AG04450 (cell line): ENCODE measurements around the gene FOS. TPM values are rescaled to one million over a fixed set of nuclear protein-coding genes. Genes with fewer than 3 reads are reported as not detected.

Experiments
- CTCF ChIA-PET: fragments of 300-600, 350-600 bp; formaldehyde crosslinking; extraction: SDS; loops from one replicate; lab custom pipeline; 2022; ENCODE audit warnings: antibody characterized with exemption, inconsistent platforms; lab: Charles Lee
- POLR2A ChIA-PET: fragments of 350-600 bp; formaldehyde crosslinking; extraction: SDS; loops from one replicate; lab custom pipeline; 2021; ENCODE audit warnings: antibody characterized with exemption, inconsistent platforms; lab: Yijun Ruan, JAX
- DNase-seq: peaks from one replicate; pipeline ENCODE4 v3.0.0-alpha.2; 2011; ENCODE audit warnings: low read depth, low spot score
- H3K27ac ChIP-seq: one replicate; pipeline ENCODE4 v1.5.1; 2012; ENCODE audit warnings: low read depth, low read length, control low read depth
- H3K27me3 ChIP-seq: one replicate; pipeline ENCODE4 v1.6.0; 2012; ENCODE audit warnings: low read length; ENCODE audit not compliant: control insufficient read depth, insufficient read depth
- H3K4me3 ChIP-seq: 2 replicates; pipeline ENCODE4 v1.5.1; 2011; ENCODE audit warnings: mild to moderate bottlenecking, low read depth, low read length, control low read depth
- H3K9me3 ChIP-seq: 2 replicates; pipeline ENCODE4 v1.5.1; 2012; ENCODE audit warnings: low read length; ENCODE audit not compliant: control insufficient read depth, insufficient read depth
- CTCF ChIP-seq: IDR thresholded peaks from 2 replicates; pipeline ENCODE4 v1.5.1; 2011; ENCODE audit warnings: low read depth, low read length, control low read depth, inconsistent platforms
- polyA plus RNA-seq: library from polyadenylated mRNA; depleted of rRNA; stranded (reverse); fragments of >200 nt; gene quantifications from 2 replicates; pipeline ENCODE4 v1.2.3, GENCODE V29; 2011

Gene FOS
- polyA plus RNA-seq, 1 experiment: 30.6 TPM

GRCh38 chr14:75292101-75292563, 13.5 kb downstream of the FOS start:
- H3K27ac ChIP-seq: no peak overlapping the region
- ChIA-PET POLR2A (no interaction called here), CTCF (no interaction called here)
- peaks cover 9% of the 10 kb centered on the region for H3K27me3 ChIP-seq
- no peak for TF ChIP-seq CTCF
- no peak for DNase-seq
- no peaks in the 10 kb centered on the region for H3K9me3 ChIP-seq
- no peak overlapping the region for H3K4me3 ChIP-seq

GRCh38 chr14:75292886-75293285, 14.3 kb downstream of the FOS start:
- ChIA-PET POLR2A (interaction anchor here (1.7 kb wide), 1 partner anchor 166 kb away, joined by 7 read pairs; the partner anchor contains the start of gene NEK9), CTCF (no interaction called here)
- H3K27ac ChIP-seq: no peak overlapping the region
- DNase-seq: no peak
- TF ChIP-seq CTCF: no peak
- H3K4me3 ChIP-seq: no peak overlapping the region
- no peaks in the 10 kb centered on the region for H3K9me3 ChIP-seq
- peaks cover 9% of the 10 kb centered on the region for H3K27me3 ChIP-seq

- no peaks in the 10 kb centered on the region for H3K9me3 ChIP-seq
- DNase-seq: no peak
- peak overlapping the region; percentile 80 for H3K4me3 ChIP-seq
- H3K27ac ChIP-seq: peak overlapping the region; percentile 92
- no peak for TF ChIP-seq CTCF
- POLR2A ChIA-PET: interaction anchor here (0.7 to 2.1 kb wide), 7 partner anchors 12 to 167 kb away, joined by 3 to 13 read pairs (median 5); partner anchors contain the start of genes FOS and NEK9
- CTCF ChIA-PET: interaction anchor here (0.7 to 6.1 kb wide), 4 partner anchors 9 to 163 kb away, joined by 3 to 48 read pairs (median 6); no protein-coding TSS in a partner anchor
- peaks cover 6% of the 10 kb centered on the region for H3K27me3 ChIP-seq
These were observed 15.5 kb downstream of the FOS start for GRCh38 chr14:75293920-75294648.

GRCh38 chr14:75294649-75295033, 16.0 kb downstream of the FOS start:
- no peaks in the 10 kb centered on the region for H3K9me3 ChIP-seq
- H3K4me3 ChIP-seq: peak overlapping the region; percentile 80
- ChIA-PET POLR2A (interaction anchor here (1.0 to 2.1 kb wide), 6 partner anchors 13 to 168 kb away, joined by 3 to 13 read pairs (median 5); partner anchors contain the start of genes FOS and NEK9), CTCF (interaction anchor here (0.9 to 6.1 kb wide), 9 partner anchors 8 to 192 kb away, joined by 3 to 48 read pairs (median 5); no protein-coding TSS in a partner anchor)
- H3K27me3 ChIP-seq: peaks cover 5% of the 10 kb centered on the region
- DNase-seq: no peak
- TF ChIP-seq CTCF: peak; percentile 38; the same call in 1 of the 2 replicates
- H3K27ac ChIP-seq: peak overlapping the region; percentile 59

GRCh38 chr14:75295061-75295461, 16.4 kb downstream of the FOS start:
- H3K27ac ChIP-seq: peak overlapping the region; percentile 21
- no peak for DNase-seq
- H3K4me3 ChIP-seq: peak overlapping the region; percentile 80
- ChIA-PET POLR2A (interaction anchor here (0.6 to 2.1 kb wide), 5 partner anchors 16 to 168 kb away, joined by 3 to 13 read pairs (median 7); partner anchors contain the start of genes FOS and NEK9), CTCF (interaction anchor here (0.6 to 6.1 kb wide), 20 partner anchors 8 to 688 kb away, joined by 3 to 48 read pairs (median 4); no protein-coding TSS in a partner anchor)
- no peak for TF ChIP-seq CTCF
- H3K9me3 ChIP-seq: no peaks in the 10 kb centered on the region
- peaks cover 2% of the 10 kb centered on the region for H3K27me3 ChIP-seq
